Mammary epithelial cell (primary cell): ENCODE measurements around the gene NF1.

Experiments used
- EZH2 ChIP-seq: IDR thresholded peaks from 2 replicates; pipeline ENCODE4 v1.6.1; 2012; ENCODE audit warnings: low read length, inconsistent platforms, borderline replicate concordance
- TF ChIP-seq, protein P1 (sequence below), 2 donors: IDR thresholded peaks in 1 of 2; conservative IDR thresholded peaks in 1 of 2; 2 replicates each; pipeline ENCODE4 v1.5.1; 2011 to 2012; ENCODE audit warnings: inconsistent platforms in 2 of 2, low read length in 2 of 2, mild to moderate bottlenecking in 2 of 2, control low read depth in 1 of 2, low read depth in 1 of 2; ENCODE audit not compliant: insufficient read depth in 1 of 2; ENCODE audit errors: extremely low read depth in 1 of 2

DNA sequence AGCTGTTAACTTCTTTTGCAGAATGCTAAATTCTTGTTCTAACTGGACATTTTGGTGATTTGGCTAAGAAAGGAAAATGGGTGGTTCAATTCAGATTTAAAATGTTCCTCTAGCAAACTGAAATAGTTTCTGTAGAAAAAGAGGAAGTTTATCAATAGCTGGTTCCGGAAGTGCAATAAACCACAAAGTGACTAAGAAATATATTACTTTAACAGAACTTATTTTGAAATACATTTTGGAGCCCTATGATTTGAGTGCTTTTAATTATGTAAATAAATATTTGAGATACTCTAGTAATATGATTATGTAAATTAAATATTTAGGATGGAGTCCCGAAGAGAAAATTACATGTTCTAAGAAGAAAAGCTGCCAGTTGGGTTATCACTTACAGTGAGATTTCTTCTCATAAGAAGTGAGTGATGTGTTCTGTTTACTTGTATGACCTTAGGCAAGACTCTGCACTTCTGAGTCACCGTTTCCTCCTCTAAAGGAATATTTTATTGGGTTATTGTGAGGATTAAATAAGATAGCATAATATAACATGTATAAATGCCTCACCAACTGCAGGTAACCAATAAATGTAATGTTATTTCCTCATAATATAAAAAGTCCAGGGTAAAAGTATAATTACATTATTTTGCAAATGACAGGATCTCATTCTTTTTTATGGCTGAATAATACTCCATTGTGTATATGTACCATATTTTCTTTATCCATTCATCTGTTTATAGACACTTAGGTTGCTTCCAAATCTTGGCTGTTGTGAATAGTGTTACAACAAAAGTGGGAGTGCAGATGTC is 219.4 kb downstream of the NF1 start, which contains the start of gene EVI2B:
- no peak for TF ChIP-seq EZH2
- TF ChIP-seq, protein P1, sequence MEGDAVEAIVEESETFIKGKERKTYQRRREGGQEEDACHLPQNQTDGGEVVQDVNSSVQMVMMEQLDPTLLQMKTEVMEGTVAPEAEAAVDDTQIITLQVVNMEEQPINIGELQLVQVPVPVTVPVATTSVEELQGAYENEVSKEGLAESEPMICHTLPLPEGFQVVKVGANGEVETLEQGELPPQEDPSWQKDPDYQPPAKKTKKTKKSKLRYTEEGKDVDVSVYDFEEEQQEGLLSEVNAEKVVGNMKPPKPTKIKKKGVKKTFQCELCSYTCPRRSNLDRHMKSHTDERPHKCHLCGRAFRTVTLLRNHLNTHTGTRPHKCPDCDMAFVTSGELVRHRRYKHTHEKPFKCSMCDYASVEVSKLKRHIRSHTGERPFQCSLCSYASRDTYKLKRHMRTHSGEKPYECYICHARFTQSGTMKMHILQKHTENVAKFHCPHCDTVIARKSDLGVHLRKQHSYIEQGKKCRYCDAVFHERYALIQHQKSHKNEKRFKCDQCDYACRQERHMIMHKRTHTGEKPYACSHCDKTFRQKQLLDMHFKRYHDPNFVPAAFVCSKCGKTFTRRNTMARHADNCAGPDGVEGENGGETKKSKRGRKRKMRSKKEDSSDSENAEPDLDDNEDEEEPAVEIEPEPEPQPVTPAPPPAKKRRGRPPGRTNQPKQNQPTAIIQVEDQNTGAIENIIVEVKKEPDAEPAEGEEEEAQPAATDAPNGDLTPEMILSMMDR (conservative IDR thresholded peaks at IDR 0.05 in 1 of 2, IDR thresholded peaks at IDR 0.05 in 1 of 2; ENCODE audit: extremely low read depth in 1 of 2, insufficient read depth in 1 of 2, low read depth in 1 of 2, low read length in 2 of 2) = no peak
